ENCODE data around the gene CYP11A1.

The CYP11A1 gene
- long read RNA-seq, donor 1: 0 reads
- long read RNA-seq, donor 2: 0 reads
- long read RNA-seq, donor 3: 0 reads
- long read RNA-seq, donor 4: 0 reads
- long read RNA-seq, donor 5: 0 reads
- long read RNA-seq, donor 6: 0 reads
- long read RNA-seq, donor 7: 0 reads
- long read RNA-seq, donor 8: 0 reads

- no peak for DNase-seq
Observed at GRCh38 chr15:74367296-74367854, at the start of gene CYP11A1. CYP11A1 (minus strand) TSS chr15:74367646; CDS start chr15:74367585, 61 bp downstream.

- no peak for DNase-seq
Observed at GRCh38 chr15:74417225-74417624, 49.8 kb upstream of the CYP11A1 start.

- no peak for DNase-seq
Observed at GRCh38 chr15:74415966-74416916, 48.8 kb upstream of the CYP11A1 start.

GRCh38 chr15:74414603-74415338 lies 47.3 kb upstream of the CYP11A1 start:
- DNase-seq: no peak

GRCh38 chr15:74414081-74414580 lies 46.7 kb upstream of the CYP11A1 start:
- DNase-seq: no peak

DNA sequence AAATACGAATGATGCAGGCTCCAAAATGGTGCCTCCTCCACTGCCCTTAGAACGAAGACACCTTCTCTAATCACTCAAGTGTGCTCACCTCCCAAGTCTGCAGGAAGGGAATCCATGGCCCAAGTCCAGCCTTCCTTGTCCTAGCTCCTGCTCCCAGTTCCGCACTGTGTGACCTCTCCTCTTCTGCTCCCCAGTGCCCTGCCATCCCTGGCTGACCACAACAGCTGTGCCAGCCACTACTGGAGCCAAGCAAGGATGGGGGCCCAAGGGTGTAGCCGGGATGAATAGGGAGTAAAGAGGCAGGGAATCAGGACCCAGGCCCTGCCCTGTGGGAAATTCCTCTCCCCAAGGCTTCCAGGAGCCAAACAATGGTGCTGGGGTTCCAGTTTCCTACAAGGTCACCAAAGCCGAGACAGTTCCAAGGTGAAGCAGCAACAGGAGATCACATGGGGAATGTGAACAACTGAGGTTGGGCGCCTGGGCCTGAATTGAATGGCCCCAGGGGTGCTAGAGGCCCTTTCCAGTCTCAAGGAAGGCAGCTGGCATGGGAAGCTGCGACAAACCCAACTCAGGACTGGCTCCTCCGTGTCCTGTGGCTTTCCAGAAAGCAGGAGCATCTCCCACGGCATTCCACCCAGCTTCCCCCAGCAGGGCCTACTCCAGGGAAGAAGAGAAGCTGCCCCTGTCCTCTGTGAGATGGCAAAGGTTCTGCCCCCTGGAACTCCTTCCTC lies 46.1 kb upstream of the CYP11A1 start:
- no peak for DNase-seq

DNA sequence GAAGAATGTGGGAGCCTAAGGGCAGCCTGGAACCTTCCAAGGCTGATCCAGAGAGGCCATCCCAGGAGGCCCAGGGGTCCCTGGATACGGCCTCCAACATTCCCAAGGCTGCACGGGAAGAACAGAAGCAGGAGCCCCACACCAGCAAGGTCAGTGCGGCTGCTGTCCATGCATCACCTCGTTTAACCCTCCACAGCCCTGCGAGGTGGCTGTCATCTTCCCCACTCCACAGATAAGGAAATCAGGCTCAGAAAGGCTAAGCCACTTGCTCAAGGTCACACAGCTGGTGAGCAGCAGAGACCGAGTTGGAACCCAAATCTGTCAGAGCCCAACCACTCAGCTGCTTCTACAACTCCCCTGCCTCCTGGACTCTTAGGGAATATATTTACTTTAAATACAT lies 44.7 kb upstream of the CYP11A1 start:
- no peak for DNase-seq

- no peak for DNase-seq
Observed at GRCh38 chr15:74411686-74412085, 44.2 kb upstream of the CYP11A1 start.

- DNase-seq: no peak
Observed at GRCh38 chr15:74410502-74410901, 43.1 kb upstream of the CYP11A1 start.

GRCh38 chr15:74409225-74409624 lies 41.8 kb upstream of the CYP11A1 start:
- no peak for DNase-seq

DNA sequence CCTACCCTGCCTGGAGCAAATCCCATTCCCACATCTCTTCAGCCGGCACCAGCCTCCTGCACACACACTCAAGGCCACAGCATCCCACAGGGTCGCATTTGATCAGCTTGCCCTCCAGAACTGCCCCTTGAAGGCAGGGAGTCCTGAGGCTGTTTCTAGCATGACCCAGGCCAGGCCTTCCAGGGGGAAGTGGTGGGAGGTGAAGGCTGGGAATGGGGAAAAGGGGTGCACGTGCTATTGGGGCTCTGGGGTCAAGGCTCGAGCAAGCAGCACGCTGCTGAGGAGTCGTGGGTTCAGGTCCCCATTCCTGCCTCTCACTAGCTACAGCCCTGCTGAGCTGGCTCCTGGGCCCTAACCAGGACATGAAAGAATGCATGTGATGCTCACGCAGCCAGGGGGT lies 41.4 kb upstream of the CYP11A1 start:
- DNase-seq: no peak

GRCh38 chr15:74408385-74408784 lies 40.9 kb upstream of the CYP11A1 start:
- no peak for DNase-seq

- peak; percentile 63 for DNase-seq
Observed at GRCh38 chr15:74406992-74407705, 39.7 kb upstream of the CYP11A1 start.

- no peak for DNase-seq
Observed at GRCh38 chr15:74406517-74406916, 39.1 kb upstream of the CYP11A1 start.

DNA sequence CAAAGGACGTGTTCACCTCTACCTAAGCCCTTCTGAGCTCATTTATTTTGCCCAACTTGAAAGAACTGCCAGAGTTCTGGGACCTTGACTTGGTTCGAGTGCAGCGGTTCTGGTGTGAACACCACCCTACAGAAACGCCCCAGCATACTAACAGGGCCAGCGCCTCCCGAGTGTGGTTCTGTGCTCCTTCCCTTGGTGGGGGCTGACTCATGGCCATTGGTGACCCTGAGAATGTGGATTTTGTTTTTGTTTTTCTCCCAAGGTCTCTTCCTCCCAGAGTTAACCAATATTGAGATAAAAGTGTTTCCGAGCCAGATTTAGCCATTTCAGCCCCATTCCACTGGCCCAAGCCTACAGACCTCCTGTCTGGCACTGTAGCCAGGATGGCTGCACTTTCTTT lies 38.4 kb upstream of the CYP11A1 start:
- no peak for DNase-seq

GRCh38 chr15:74403991-74404563 lies 36.6 kb upstream of the CYP11A1 start:
- no peak for DNase-seq

DNA sequence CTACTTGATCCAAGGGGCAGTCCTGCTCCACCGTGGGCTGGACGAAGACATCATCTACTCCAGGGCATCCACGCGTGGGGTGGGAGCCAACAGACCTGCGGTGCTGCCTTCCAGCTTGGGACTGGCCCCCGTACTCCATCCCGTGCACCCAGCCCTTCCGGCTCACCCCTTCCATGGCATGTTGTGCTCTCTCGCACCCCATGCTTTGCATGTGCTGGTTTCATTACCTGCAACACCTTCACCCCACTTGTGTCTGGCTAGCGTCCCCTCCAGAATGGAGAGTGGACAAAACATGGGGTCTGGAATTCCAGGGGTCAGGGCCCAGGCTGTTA lies 36.1 kb upstream of the CYP11A1 start:
- no peak for DNase-seq

DNA sequence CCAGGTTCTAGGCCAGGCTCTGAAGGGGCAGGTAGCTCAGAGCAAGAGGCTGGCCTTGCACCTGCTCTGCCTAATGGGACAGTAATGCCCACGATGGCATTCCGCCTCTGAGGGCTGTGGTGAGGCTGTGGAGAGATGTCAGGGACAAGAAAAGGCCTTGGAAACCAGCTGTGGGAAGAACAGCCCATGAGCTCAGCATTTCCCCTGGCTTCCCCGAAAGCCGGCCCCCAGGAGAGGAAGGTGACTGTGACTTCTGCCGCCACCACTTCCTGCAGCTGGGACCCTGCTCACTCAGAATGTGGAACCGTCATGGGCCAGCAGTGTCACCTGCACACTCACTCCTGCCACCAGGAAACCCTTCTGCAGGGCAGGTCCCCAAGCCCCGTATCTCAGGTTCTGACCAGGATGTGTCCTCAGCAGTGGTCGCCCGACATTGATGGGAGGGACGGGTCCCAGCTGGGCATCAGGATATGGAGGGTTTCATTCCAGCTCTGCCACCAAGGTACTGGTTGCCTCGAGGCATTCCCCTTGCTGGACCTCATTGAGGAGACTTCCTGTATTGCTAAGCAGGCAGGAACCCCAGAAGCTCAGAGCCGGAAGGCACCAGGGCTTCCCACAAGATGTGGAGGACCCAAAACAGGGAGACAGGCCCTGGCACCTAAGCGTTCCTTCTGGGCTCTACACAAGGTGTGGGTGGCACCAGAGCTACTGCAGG lies 35.6 kb upstream of the CYP11A1 start:
- DNase-seq: no peak

DNA sequence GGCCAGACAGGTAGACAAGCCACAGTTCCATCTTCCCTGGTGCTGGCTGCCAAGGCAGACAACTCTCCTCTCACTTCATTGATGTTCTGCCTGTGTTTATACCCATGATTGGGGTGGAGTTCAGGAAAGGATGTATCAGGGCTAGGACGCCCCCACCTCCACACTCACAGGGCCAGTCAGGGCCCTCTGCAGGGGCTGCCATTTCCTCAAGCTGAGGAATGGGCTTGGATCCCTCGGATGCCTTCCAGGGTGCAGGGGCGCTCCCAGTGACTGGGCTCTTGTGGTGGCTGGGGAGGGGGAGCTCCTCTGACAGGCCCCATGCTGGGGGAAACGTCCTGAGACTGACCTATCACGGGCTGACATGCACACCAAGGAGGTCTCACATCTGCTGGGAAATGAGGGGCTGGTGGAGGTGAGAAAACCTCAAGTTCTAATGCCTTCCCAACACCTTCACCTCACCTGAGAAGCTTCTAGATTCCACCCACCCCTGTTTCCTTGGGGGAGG lies 34.9 kb upstream of the CYP11A1 start:
- DNase-seq: no peak

Measured in right kidney (tissue), 9 donors.